Smooth muscle cell (in vitro differentiated cells): ENCODE measurements around the gene B4GALNT1. TPM values are rescaled to one million over a fixed set of nuclear protein-coding genes. Genes with fewer than 3 reads are reported as not detected.

Experiments
- DNase-seq: peaks from one replicate; lab custom pipeline; 2025; ENCODE audit not compliant: unreplicated experiment; lab: John Stamatoyannopoulos, UW
- H2AFZ ChIP-seq: fragments of 200-600 bp; sonication (generic); 2 replicates; pipeline ENCODE4 v1.6.0; 2016; ENCODE audit warnings: antibody characterized with exemption, low read depth, mild to moderate bottlenecking
- H3F3A ChIP-seq: fragments of 200-600 bp; sonication (generic); 2 replicates; pipeline ENCODE4 v1.6.0; 2017; ENCODE audit warnings: antibody characterized with exemption, low read depth
- H3K27ac ChIP-seq: fragments of 200-600 bp; sonication (generic); 2 replicates; pipeline ENCODE4 v1.5.1; 2016; ENCODE audit warnings: low read depth, mild to moderate bottlenecking
- H3K27me3 ChIP-seq: fragments of 200-600 bp; sonication (generic); 2 replicates; pipeline ENCODE4 v1.6.1; 2016; ENCODE audit warnings: low read depth, mild to moderate bottlenecking
- H3K36me3 ChIP-seq: fragments of 200-600 bp; sonication (generic); 2 replicates; pipeline ENCODE4 v1.5.1; 2016; ENCODE audit warnings: low read depth
- H3K4me1 ChIP-seq: fragments of 200-600 bp; sonication (generic); 2 replicates; pipeline ENCODE4 v1.5.1; 2016; ENCODE audit warnings: low read depth
- H3K4me2 ChIP-seq: fragments of 200-600 bp; sonication (generic); 2 replicates; pipeline ENCODE4 v1.6.0; 2016; ENCODE audit warnings: mild to moderate bottlenecking
- H3K4me3 ChIP-seq: fragments of 200-600 bp; sonication (generic); 2 replicates; pipeline ENCODE4 v1.5.1; 2016; ENCODE audit warnings: mild to moderate bottlenecking
- H3K79me2 ChIP-seq: fragments of 200-600 bp; sonication (generic); 2 replicates; pipeline ENCODE4 v1.6.0; 2016; ENCODE audit warnings: low read depth, mild to moderate bottlenecking
- H3K9ac ChIP-seq: fragments of 200-600 bp; sonication (generic); 2 replicates; pipeline ENCODE4 v1.6.0; 2016; ENCODE audit warnings: low read depth
- H3K9me3 ChIP-seq: fragments of 200-600 bp; sonication (generic); replicated peaks from 2 replicates; pipeline ENCODE4 v1.5.1; 2016; ENCODE audit warnings: low read depth
- H4K20me1 ChIP-seq: fragments of 200-600 bp; sonication (generic); 2 replicates; pipeline ENCODE4 v1.6.0; 2016; ENCODE audit warnings: low read depth
- WGBS: methylation state at CpG from one replicate; pipeline ENCODE4 v1.1.7; 2016; ENCODE audit warnings: low lambda C conversion rate; 5-methylcytosine and 5-hydroxymethylcytosine counted together
- polyA plus RNA-seq: library from polyadenylated mRNA; unstranded; fragments of >200 nt; fragmentation: Nextera tagmentation; extraction: Ambion mirVana; gene quantifications from 2 replicates; pipeline ENCODE4 v1.2.1, GENCODE V29; 2016
- total RNA-seq: library from RNA; depleted of rRNA; stranded (reverse); fragments of >200 nt; gene quantifications from 2 replicates; pipeline ENCODE4 v1.2.3, GENCODE V29; 2014
- TF ChIP-seq, protein P1 (sequence below): fragments of 200-600 bp; sonication (generic); IDR thresholded peaks from 2 replicates; pipeline ENCODE4 v1.5.1; 2017; ENCODE audit warnings: borderline replicate concordance, mild to moderate bottlenecking, antibody characterized with exemption; ENCODE audit not compliant: insufficient read depth, poor library complexity, severe bottlenecking

B4GALNT1 gene
- total and polyA plus RNA-seq, 2 experiments from 2014 or later = 1.8 to 5.6 TPM

- Histone ChIP-seq H3K27ac (no peak overlapping the region), H3K27me3 (no peaks in the 10 kb centered on the region), H3K4me3 (no peak overlapping the region), H3K79me2 (no peaks in the 10 kb centered on the region), H3F3A (peaks cover 5% of the 10 kb centered on the region), H3K36me3 (no peaks in the 10 kb centered on the region), H3K9me3 (no peaks in the 10 kb centered on the region), H3K4me1 (peaks cover 14% of the 10 kb centered on the region), H4K20me1 (no peaks in the 10 kb centered on the region), H3K9ac (no peak overlapping the region), H2AFZ (no peak overlapping the region), H3K4me2 (no peak overlapping the region)
- TF ChIP-seq, protein P1, sequence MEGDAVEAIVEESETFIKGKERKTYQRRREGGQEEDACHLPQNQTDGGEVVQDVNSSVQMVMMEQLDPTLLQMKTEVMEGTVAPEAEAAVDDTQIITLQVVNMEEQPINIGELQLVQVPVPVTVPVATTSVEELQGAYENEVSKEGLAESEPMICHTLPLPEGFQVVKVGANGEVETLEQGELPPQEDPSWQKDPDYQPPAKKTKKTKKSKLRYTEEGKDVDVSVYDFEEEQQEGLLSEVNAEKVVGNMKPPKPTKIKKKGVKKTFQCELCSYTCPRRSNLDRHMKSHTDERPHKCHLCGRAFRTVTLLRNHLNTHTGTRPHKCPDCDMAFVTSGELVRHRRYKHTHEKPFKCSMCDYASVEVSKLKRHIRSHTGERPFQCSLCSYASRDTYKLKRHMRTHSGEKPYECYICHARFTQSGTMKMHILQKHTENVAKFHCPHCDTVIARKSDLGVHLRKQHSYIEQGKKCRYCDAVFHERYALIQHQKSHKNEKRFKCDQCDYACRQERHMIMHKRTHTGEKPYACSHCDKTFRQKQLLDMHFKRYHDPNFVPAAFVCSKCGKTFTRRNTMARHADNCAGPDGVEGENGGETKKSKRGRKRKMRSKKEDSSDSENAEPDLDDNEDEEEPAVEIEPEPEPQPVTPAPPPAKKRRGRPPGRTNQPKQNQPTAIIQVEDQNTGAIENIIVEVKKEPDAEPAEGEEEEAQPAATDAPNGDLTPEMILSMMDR = no peak
- no peak for DNase-seq
Measured at GRCh38 chr12:57602544-57602943, 30.5 kb downstream of the B4GALNT1 start.

- peaks cover 11% of the 10 kb centered on the region for H3K4me1 ChIP-seq
- no peaks in the 10 kb centered on the region for H3K36me3 ChIP-seq
- peaks cover 5% of the 10 kb centered on the region for H3F3A ChIP-seq
- DNase-seq = no peak
- no peaks in the 10 kb centered on the region for H3K9me3 ChIP-seq
- H3K9ac ChIP-seq = no peak overlapping the region
- H3K4me2 ChIP-seq = no peak overlapping the region
- WGBS = 96% methylated on average over 2 of the region's 2 CpGs
- no peaks in the 10 kb centered on the region for H4K20me1 ChIP-seq
- H3K27ac ChIP-seq = no peak overlapping the region
- H3K27me3 ChIP-seq = no peaks in the 10 kb centered on the region
- H3K79me2 ChIP-seq = no peaks in the 10 kb centered on the region
- no peak overlapping the region for H2AFZ ChIP-seq
- TF ChIP-seq, protein P1 = no peak
- H3K4me3 ChIP-seq = no peak overlapping the region
Measured at GRCh38 chr12:57600395-57600794, 32.6 kb downstream of the B4GALNT1 start.

GRCh38 chr12:57593187-57593586, 39.8 kb downstream of the B4GALNT1 start:
- Histone ChIP-seq H3K4me1 (peaks cover 11% of the 10 kb centered on the region), H3K9ac (no peak overlapping the region), H2AFZ (no peak overlapping the region), H3K27ac (no peak overlapping the region), H3F3A (no peaks in the 10 kb centered on the region), H3K9me3 (no peaks in the 10 kb centered on the region), H3K36me3 (no peaks in the 10 kb centered on the region), H3K27me3 (peaks cover 3% of the 10 kb centered on the region), H3K4me3 (no peak overlapping the region), H3K79me2 (peaks cover 8% of the 10 kb centered on the region), H4K20me1 (peaks cover 22% of the 10 kb centered on the region), H3K4me2 (no peak overlapping the region)
- TF ChIP-seq, protein P1 = no peak
- 78% methylated on average over 4 of the region's 4 CpGs for WGBS
- no peak for DNase-seq

DNA sequence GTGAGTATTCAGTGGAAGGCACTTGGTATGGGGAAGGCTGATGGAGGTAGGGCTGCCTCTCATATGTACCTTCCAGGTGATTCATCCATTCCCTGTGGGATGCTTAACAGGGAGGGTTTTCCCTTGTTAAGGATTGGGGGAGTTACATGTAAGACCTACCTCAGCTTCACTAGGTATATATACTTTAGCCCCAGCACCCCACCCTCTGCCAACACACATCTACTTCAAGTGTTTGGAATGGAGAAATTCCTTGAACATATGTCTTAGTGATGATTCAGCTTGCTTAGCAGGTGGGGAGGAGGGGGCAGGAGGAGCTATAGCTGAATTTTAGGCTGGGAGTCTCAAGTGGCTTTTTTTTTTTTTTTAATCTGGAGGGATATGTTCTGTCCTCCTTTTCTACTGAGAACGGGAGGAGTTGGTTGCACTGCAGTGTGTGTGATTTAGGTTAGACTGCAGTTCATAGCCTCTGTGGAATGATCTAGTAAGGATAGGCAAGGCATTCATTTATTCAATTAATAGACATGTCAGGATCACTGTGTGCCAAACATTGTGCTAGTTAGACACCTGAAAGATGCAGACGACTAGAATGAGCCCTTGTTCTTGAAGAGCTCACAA, 40.3 kb downstream of the B4GALNT1 start:
- H3K4me2 ChIP-seq = peak overlapping the region; percentile 96
- H3F3A ChIP-seq = no peaks in the 10 kb centered on the region
- DNase-seq = no peak
- peaks cover 8% of the 10 kb centered on the region for H3K79me2 ChIP-seq
- H3K4me3 ChIP-seq = peak overlapping the region; percentile 88
- no peak overlapping the region for H3K27ac ChIP-seq
- TF ChIP-seq, protein P1 = no peak
- peaks cover 9% of the 10 kb centered on the region for H3K27me3 ChIP-seq
- no peaks in the 10 kb centered on the region for H3K9me3 ChIP-seq
- no peaks in the 10 kb centered on the region for H3K36me3 ChIP-seq
- H4K20me1 ChIP-seq = peaks cover 22% of the 10 kb centered on the region
- WGBS = 82% methylated on average over 2 of the region's 2 CpGs
- no peak overlapping the region for H2AFZ ChIP-seq
- H3K9ac ChIP-seq = no peak overlapping the region
- peaks cover 11% of the 10 kb centered on the region for H3K4me1 ChIP-seq
